ENCODE measurements around the gene SOX6.

DNA sequence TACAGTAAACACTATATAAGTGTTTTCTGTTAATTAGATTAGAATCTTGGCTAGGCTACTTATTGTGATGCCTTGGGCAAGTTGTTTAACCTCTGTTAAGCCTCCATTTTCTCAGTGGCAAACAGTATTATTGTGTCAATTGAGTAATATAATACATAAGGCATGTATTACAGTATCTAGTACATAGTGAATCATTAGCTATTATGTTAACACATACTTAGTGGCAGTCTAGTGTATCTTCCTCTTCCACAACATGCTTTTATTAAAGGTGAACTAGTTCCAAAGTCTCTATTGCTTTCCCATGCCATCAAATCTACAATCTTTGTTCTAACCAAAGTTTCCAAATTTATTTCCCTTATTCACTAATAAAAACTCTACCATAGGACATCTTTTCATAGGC, 200.9 kb downstream of the SOX6 start:
- TF ChIP-seq, protein P1, sequence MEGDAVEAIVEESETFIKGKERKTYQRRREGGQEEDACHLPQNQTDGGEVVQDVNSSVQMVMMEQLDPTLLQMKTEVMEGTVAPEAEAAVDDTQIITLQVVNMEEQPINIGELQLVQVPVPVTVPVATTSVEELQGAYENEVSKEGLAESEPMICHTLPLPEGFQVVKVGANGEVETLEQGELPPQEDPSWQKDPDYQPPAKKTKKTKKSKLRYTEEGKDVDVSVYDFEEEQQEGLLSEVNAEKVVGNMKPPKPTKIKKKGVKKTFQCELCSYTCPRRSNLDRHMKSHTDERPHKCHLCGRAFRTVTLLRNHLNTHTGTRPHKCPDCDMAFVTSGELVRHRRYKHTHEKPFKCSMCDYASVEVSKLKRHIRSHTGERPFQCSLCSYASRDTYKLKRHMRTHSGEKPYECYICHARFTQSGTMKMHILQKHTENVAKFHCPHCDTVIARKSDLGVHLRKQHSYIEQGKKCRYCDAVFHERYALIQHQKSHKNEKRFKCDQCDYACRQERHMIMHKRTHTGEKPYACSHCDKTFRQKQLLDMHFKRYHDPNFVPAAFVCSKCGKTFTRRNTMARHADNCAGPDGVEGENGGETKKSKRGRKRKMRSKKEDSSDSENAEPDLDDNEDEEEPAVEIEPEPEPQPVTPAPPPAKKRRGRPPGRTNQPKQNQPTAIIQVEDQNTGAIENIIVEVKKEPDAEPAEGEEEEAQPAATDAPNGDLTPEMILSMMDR (IDR thresholded peaks at IDR 0.05) = no peak
- no peak for TF ChIP-seq POLR2A (IDR thresholded peaks at IDR 0.05)
